Measurements from ENCODE around the gene PCSK4.
"Not testable (repeated sequence)": the region's sequence is repeated elsewhere in the genome, so short reads cannot be mapped to it uniquely, and the experiment has no call there.

Gene PCSK4

DNA sequence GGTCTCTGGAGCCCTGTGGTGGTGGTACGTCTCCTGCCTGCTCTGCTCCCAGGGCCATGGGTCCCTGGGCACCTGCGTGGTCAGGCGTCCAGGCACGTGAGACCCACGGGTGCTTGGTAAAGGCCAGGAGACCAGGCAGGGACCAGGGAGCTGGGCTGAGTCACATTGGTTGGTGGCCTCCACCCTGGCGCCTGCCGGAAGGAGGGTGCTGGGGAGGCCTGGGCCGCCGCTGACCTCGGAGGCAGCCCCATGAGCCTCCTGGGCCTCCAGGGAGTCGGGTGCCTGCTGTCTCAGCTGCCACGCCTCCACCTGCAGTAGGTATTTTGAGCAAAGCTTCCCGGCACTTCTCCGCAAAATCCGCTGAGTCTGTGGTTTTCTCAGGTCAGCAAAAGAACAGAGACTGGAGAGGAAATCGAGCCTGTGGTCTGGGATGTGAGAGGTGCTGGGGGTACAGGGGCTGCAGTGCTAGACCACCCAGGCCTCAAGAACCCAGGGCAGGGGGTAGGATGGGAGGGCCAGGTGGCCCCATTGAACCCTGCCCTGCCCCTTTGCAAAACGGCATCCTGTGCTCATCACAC is 30.1 kb upstream of the PCSK4 start:
- no peak overlapping the region for H3K27ac ChIP-seq (ENCODE audit: low read length)
- no peak overlapping the region for H3K4me3 ChIP-seq (ENCODE audit: low read length)
- H3K9me3 ChIP-seq (ENCODE audit: insufficient read depth, low read depth, low read length) = no peaks in the 10 kb centered on the region
- H3K9ac ChIP-seq (ENCODE audit: low read depth, low read length) = no peak overlapping the region
- H3K36me3 ChIP-seq (ENCODE audit: insufficient read depth, low read depth, low read length) = no peaks in the 10 kb centered on the region
- no peaks in the 10 kb centered on the region for H3K4me1 ChIP-seq (ENCODE audit: insufficient read depth, low read length)
- H3K27me3 ChIP-seq (ENCODE audit: insufficient read depth, low read length) = peaks cover 45% of the 10 kb centered on the region

DNA sequence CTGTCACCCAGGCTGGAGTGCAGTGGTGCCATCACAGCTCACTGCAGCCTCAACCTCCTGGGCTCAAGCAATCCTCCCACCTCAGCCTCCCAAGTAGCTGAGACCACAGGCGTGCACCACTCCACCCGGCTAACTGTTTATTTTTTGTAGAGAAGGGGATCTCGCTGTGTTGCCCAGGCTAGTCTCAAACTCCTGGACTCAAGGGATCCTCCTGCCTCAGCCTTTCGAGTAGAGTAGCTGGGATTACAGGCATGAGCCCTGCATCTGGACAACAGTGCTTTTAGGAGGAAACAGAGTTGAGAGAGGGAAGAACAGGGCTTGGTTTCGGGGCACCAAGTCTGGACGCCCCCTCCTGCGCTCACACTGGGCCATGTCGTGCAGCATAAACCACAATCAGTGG is 29.7 kb upstream of the PCSK4 start:
- H3K9ac ChIP-seq (ENCODE audit: low read depth, low read length); H3K9me3 ChIP-seq (ENCODE audit: insufficient read depth, low read depth, low read length); H3K4me3 ChIP-seq (ENCODE audit: low read length); H3K4me1 ChIP-seq (ENCODE audit: insufficient read depth, low read length); H3K27ac ChIP-seq (ENCODE audit: low read length); H3K36me3 ChIP-seq (ENCODE audit: insufficient read depth, low read depth, low read length): not testable (repeated sequence)
- H3K27me3 ChIP-seq (ENCODE audit: insufficient read depth, low read length) = peaks cover 44% of the 10 kb centered on the region

DNA sequence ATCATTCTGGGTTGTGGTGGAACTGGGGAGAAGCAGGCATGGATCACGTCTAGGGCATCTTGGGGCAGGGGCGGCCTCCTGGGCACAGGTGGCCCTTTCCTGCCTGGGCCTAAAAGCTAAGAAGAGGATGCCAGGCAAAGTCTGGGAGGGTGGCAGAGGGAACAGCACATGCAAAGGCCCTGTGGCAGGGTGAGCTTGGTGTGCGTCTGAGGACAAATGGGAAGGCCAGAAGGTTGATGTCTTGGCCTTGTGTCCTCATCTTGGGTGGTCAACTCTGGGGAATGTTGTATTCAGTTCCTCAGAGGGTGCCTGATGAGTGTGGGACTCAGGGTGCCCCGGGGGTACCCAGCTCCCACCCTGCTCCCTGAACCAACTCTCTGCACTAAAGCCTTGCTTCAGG is 28.3 kb upstream of the PCSK4 start:
- Histone ChIP-seq H3K27ac (ENCODE audit: low read length) (no peak overlapping the region), H3K4me3 (ENCODE audit: low read length) (no peak overlapping the region), H3K36me3 (ENCODE audit: insufficient read depth, low read depth, low read length) (no peaks in the 10 kb centered on the region), H3K27me3 (ENCODE audit: insufficient read depth, low read length) (peaks cover 42% of the 10 kb centered on the region), H3K9ac (ENCODE audit: low read depth, low read length) (no peak overlapping the region), H3K4me1 (ENCODE audit: insufficient read depth, low read length) (no peaks in the 10 kb centered on the region), H3K9me3 (ENCODE audit: insufficient read depth, low read depth, low read length) (no peaks in the 10 kb centered on the region)

DNA sequence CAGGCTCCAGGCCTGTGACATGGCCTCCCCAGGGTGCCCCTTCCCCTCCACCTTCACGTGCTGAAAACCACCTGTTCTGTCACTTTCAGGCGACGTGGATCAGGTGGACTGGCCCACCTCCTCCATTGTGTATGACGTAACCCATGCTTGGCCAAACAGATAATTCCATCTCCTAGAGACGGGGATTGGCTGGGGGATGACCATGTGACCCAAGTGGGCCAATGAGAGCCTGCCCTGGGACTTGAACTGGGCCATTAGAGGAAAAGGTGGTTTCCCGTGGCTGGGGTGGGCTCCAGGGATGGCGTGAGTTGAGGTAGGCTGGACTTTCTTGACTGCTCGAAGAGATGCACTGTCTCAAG is 26.2 kb upstream of the PCSK4 start:
- no peak overlapping the region for H3K9ac ChIP-seq (ENCODE audit: low read depth, low read length)
- H3K36me3 ChIP-seq (ENCODE audit: insufficient read depth, low read depth, low read length) = no peaks in the 10 kb centered on the region
- no peaks in the 10 kb centered on the region for H3K9me3 ChIP-seq (ENCODE audit: insufficient read depth, low read depth, low read length)
- H3K27ac ChIP-seq (ENCODE audit: low read length) = no peak overlapping the region
- no peak overlapping the region for H3K4me3 ChIP-seq (ENCODE audit: low read length)
- no peaks in the 10 kb centered on the region for H3K4me1 ChIP-seq (ENCODE audit: insufficient read depth, low read length)
- peaks cover 38% of the 10 kb centered on the region for H3K27me3 ChIP-seq (ENCODE audit: insufficient read depth, low read length)

DNA sequence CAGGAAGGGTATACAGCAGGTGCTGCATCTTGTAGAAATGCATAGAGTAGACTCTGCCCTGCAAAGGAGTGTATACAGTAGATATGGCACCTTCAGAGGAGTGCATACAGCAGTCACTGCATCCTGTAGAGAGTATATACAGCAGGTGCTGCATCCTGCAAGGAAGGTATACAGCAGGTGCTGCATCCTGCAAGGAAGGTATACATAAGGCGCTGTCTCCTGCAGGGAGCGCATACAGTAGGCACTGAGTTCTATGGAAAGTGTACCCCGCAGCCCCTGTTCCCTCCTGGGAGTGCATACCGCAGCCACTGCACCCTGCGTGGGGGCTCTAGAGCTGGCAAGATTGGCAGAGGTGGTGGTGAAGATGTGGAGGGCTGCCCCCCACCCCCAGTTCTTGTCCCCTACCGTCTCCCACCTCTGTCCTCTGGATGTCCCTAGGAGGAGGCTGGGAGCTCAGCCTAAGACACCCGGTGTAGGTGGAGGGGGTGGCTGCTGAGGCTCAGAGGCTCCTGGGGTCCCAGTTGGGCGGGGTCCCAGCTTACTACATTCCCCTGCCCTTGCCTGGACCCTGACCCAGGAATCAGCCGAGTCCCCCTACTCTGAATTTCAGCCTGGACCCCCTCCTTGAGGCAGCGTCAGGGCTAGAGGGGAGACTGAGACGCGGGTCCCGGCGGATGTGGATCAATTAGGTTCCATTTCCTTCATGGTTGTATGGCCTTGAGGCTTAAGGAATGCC is 25.0 kb upstream of the PCSK4 start:
- H3K4me1 ChIP-seq (ENCODE audit: insufficient read depth, low read length) = no peaks in the 10 kb centered on the region
- H3K9ac ChIP-seq (ENCODE audit: low read depth, low read length) = no peak overlapping the region
- no peaks in the 10 kb centered on the region for H3K36me3 ChIP-seq (ENCODE audit: insufficient read depth, low read depth, low read length)
- no peak overlapping the region for H3K27ac ChIP-seq (ENCODE audit: low read length)
- no peaks in the 10 kb centered on the region for H3K9me3 ChIP-seq (ENCODE audit: insufficient read depth, low read depth, low read length)
- H3K27me3 ChIP-seq (ENCODE audit: insufficient read depth, low read length) = peaks cover 48% of the 10 kb centered on the region
- H3K4me3 ChIP-seq (ENCODE audit: low read length) = no peak overlapping the region

DNA sequence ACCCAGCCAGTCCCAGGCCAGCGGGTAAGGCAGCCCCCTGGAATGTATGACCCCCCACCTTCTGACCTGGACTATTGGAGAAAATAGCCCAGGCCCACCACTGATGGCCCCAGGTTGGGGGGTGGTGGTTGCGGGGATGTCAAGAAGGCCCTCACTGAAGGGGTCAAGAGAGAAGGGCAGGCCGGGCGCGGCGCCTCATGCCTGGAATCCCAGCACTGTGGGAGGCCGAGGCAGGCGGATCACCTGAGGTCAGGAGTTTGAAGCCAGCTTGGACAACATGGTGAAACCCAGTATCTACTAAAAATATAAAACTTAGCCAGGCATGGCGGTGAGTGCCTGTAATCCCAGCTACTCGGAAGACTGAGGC is 24.1 kb upstream of the PCSK4 start:
- Histone ChIP-seq H3K9me3 (ENCODE audit: insufficient read depth, low read depth, low read length) (no peaks in the 10 kb centered on the region), H3K4me3 (ENCODE audit: low read length) (no peak overlapping the region), H3K9ac (ENCODE audit: low read depth, low read length) (no peak overlapping the region), H3K4me1 (ENCODE audit: insufficient read depth, low read length) (no peaks in the 10 kb centered on the region), H3K36me3 (ENCODE audit: insufficient read depth, low read depth, low read length) (no peaks in the 10 kb centered on the region), H3K27ac (ENCODE audit: low read length) (no peak overlapping the region), H3K27me3 (ENCODE audit: insufficient read depth, low read length) (peaks cover 52% of the 10 kb centered on the region)

DNA sequence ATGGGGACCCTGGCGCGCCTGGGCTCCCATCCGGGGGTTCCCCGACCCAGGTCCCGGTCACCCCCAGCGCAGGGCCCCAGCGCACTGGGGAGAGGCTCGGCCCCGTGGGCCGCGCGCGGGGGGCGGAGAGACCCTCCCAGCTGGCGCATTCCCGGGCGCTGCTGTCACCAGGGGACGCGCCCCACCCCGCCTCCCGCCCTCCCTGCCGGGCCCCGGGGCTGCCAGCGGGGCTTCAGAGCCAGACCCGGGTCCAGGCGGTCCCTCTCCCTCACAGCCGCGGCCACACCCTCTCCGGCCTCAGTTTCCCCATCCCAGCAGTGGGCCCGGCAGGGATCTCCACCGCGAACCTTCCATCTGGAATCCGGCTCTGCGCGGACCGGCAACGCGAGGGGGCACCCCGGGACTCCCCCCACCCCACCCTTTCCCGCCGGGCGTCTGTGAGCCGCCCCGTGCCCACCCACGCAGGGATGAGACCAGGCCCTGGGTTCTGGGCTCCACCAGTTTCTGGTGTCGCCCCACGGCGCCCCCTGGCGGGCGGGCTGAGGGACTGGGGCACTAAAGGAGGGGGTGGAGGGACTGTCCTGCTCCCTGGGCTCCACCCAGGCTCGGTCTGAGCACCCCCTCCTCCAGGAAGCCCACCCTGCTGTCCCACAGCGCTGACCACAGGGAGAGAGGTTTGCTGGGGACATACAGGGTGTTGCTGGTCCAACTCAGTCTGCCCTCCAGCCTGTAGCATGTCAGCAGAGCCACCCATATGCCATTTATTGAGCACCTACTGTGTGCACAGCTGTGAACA is 23.5 kb upstream of the PCSK4 start:
- Histone ChIP-seq H3K4me1 (ENCODE audit: insufficient read depth, low read length) (no peaks in the 10 kb centered on the region), H3K9ac (ENCODE audit: low read depth, low read length) (no peak overlapping the region), H3K36me3 (ENCODE audit: insufficient read depth, low read depth, low read length) (no peaks in the 10 kb centered on the region)

DNA sequence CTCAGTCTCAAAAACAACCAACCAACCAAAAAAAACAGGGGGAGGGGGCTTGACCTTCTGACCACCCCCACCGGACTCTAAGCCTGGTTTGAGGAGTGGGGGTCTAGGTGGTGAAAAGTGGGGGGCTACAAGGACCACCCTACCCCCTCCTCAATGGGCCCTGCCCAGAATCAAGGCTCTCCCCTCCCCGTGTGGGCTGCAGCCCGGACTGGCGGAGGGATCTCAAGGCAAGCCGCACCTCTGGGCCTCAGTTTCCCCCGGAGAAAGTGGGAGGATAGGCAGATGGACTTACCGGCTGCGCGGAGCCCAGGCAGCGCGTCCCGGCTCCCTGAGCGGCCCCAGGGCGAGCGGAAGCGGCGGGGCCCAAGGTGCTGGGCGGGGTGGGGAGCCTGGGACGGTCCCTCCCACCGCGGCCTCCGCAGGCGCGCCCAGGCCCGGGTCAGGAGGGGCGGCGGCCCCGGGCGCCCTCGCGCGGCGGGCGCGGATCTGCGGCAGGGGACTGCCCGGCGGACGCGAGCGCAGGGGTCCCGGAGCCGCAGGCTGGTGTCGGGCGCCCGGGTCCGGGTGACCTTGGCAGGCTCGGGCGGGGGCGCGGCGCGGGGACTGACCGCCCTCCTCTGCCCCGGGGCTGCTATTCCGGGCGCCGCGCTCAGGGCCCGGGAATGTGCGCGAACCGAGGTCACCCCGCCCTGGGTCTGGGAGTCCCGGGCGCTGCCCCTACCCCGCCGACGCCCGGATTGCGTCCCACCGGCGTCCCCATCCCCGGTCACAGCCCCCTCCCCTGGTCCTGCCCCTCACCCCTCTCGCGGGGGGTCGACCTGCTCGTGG is 22.7 kb upstream of the PCSK4 start, which contains the start of gene ADAMTSL5:
TSS of gene ADAMTSL5 (minus strand) at position 349 of the 828 bp plus-strand sequence. CDS start 2,076 bp downstream, outside the sequence.
- Histone ChIP-seq H3K36me3 (ENCODE audit: insufficient read depth, low read depth, low read length) (no peaks in the 10 kb centered on the region), H3K4me3 (ENCODE audit: low read length) (no peak within 1 kb of the TSS), H3K9me3 (ENCODE audit: insufficient read depth, low read depth, low read length) (no peaks in the 10 kb centered on the region), H3K4me1 (ENCODE audit: insufficient read depth, low read length) (no peaks in the 10 kb centered on the region), H3K9ac (ENCODE audit: low read depth, low read length) (no peak within 1 kb of the TSS), H3K27ac (ENCODE audit: low read length) (no peak within 1 kb of the TSS), H3K27me3 (ENCODE audit: insufficient read depth, low read length) (peaks cover 60% of the 10 kb centered on the region)

More for the DNA sequence above, 23.5 kb upstream of the PCSK4 start:
- Histone ChIP-seq H3K27me3 (ENCODE audit: insufficient read depth, low read length) (peaks cover 58% of the 10 kb centered on the region), H3K9me3 (ENCODE audit: insufficient read depth, low read depth, low read length) (no peaks in the 10 kb centered on the region), H3K27ac (ENCODE audit: low read length) (no peak overlapping the region), H3K4me3 (ENCODE audit: low read length) (no peak overlapping the region)

DNA sequence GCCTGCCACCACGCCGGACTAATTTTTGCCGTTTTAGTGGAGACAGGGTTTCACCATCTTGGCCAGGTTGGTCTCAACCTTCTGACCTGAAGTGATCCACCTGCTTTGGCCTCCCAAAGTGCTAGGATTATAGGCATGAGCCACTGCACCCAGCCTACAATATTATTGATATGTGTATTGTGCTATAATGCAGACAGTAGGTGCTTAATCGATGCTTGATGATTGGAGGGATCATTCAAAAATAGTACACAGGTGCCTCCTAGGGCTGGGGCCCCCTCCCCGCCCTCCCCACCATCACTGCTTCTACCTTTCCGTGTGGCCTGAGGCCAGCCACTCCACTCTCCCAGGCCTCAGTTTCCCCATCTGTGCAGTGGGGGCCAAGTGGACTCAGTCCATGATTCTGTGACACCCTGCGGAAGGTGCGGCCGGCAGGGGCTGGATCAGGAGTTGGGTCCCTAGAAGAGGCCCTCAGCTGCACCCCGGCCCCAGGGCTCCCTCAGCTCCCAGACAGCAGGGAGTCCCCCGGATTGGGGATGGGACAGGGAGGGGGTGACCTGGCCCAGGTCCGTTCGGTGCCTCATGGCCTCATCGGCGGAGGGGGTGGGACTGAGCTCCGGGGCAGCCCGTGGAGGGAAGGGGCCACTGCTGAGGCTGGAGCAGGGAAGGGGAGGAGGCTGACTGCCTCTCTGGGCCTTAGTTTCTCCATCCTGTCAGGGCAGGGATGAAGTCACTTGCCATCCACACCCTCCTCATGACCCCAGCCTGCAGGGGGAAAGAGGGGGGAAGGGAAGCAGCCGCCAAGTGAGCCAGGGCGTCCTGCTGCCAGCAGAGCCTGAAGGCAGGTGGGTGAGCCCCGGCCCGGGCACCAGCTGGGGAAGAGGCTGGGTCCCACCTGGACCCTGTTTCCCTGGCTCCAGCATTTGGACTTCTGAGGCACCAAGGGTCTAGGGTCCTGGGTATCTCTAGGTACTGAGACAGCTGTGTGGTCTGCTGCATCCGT is 21.5 kb upstream of the PCSK4 start:
- Histone ChIP-seq H3K27ac (ENCODE audit: low read length) (no peak overlapping the region), H3K36me3 (ENCODE audit: insufficient read depth, low read depth, low read length) (no peaks in the 10 kb centered on the region), H3K9me3 (ENCODE audit: insufficient read depth, low read depth, low read length) (no peaks in the 10 kb centered on the region), H3K4me1 (ENCODE audit: insufficient read depth, low read length) (no peaks in the 10 kb centered on the region), H3K27me3 (ENCODE audit: insufficient read depth, low read length) (peaks cover 60% of the 10 kb centered on the region), H3K4me3 (ENCODE audit: low read length) (no peak overlapping the region), H3K9ac (ENCODE audit: low read depth, low read length) (no peak overlapping the region)

DNA sequence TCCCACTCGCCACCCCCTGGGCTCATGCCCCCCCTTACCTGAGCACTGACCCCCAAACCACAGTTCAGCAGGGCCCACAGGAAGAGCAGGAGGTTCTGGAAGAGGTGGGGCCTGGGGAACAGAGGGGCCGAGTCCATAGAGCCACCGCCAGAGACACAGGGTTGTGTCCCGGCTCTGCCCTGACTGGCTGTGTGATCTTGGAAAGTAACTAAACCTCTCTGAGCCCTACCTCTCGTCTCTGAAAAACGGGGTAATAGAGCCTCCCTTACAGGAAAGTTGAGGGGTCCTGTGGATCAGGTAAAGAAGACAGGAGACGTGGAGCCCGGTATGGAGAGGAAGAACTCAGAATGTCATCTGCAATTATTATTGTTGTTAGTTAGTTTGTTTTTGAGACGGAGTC is 20.7 kb upstream of the PCSK4 start:
- Histone ChIP-seq H3K27ac (ENCODE audit: low read length) (no peak overlapping the region), H3K4me3 (ENCODE audit: low read length) (no peak overlapping the region), H3K9me3 (ENCODE audit: insufficient read depth, low read depth, low read length) (no peaks in the 10 kb centered on the region), H3K36me3 (ENCODE audit: insufficient read depth, low read depth, low read length) (no peaks in the 10 kb centered on the region), H3K4me1 (ENCODE audit: insufficient read depth, low read length) (no peaks in the 10 kb centered on the region), H3K27me3 (ENCODE audit: insufficient read depth, low read length) (peaks cover 60% of the 10 kb centered on the region), H3K9ac (ENCODE audit: low read depth, low read length) (no peak overlapping the region)

DNA sequence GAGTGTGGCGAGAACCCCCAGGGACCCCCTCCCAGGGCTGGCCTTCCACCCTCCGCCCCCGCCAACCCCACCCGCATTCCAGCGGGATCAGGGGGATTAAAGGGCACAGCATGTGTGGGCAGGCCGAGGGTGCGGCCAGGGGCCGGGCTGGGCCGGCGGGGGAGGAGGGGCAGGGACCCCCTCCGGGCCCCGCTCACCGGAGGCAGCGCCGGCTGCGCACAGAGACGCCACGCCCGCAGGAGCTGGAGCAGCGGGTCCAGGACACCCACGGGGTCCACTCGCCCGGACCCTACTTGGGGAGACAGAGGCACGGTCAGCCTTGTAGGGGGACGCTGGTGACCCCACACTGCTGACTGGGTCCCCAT is 20.3 kb upstream of the PCSK4 start:
- Histone ChIP-seq H3K4me1 (ENCODE audit: insufficient read depth, low read length) (no peaks in the 10 kb centered on the region), H3K9ac (ENCODE audit: low read depth, low read length) (no peak overlapping the region), H3K27ac (ENCODE audit: low read length) (no peak overlapping the region)

More for the DNA sequence above, 20.3 kb upstream of the PCSK4 start:
- no peaks in the 10 kb centered on the region for H3K36me3 ChIP-seq (ENCODE audit: insufficient read depth, low read depth, low read length)
- no peaks in the 10 kb centered on the region for H3K9me3 ChIP-seq (ENCODE audit: insufficient read depth, low read depth, low read length)
- H3K27me3 ChIP-seq (ENCODE audit: insufficient read depth, low read length) = peaks cover 63% of the 10 kb centered on the region
- H3K4me3 ChIP-seq (ENCODE audit: low read length) = no peak overlapping the region
